Neural cell (in vitro differentiated cells): Measurements from ENCODE around the gene FCAR. TPM values are rescaled to one million over a fixed set of nuclear protein-coding genes. Genes with fewer than 3 reads are reported as not detected.

Source experiments
- H2AFZ ChIP-seq: fragments of 200-600, 300-800 bp; sonication (generic), shearing (Covaris generic); 2 replicates; pipeline ENCODE4 v1.6.0; 2014; ENCODE audit warnings: low read depth, mild to moderate bottlenecking, antibody characterized with exemption, low read length, moderate library complexity
- H3F3A ChIP-seq: fragments of 200-600 bp; shearing (Covaris generic); 2 replicates; pipeline ENCODE4 v1.6.1; 2016; ENCODE audit warnings: mild to moderate bottlenecking, moderate library complexity, mixed read lengths, antibody characterized with exemption, low read length; ENCODE audit not compliant: insufficient read depth, poor library complexity, severe bottlenecking
- H3K27ac ChIP-seq: fragments of 200-600, 300-800 bp; sonication (generic), shearing (Covaris generic); 2 replicates; pipeline ENCODE4 v1.5.1; 2014; ENCODE audit warnings: mild to moderate bottlenecking, low read length, moderate library complexity
- H3K27me3 ChIP-seq: fragments of 300-800, 200-600 bp; sonication (generic), shearing (Covaris generic); 2 replicates; pipeline ENCODE4 v1.6.0; 2014; ENCODE audit warnings: mild to moderate bottlenecking, low read depth, low read length, moderate library complexity; ENCODE audit not compliant: insufficient read depth
- H3K36me3 ChIP-seq: fragments of 300-800, 200-600 bp; sonication (generic), shearing (Covaris generic); 2 replicates; pipeline ENCODE4 v1.5.1; 2014; ENCODE audit warnings: mild to moderate bottlenecking, antibody characterized with exemption, low read length, moderate library complexity; ENCODE audit not compliant: insufficient read depth
- H3K4me2 ChIP-seq: fragments of 300-800, 200-600 bp; sonication (generic), shearing (Covaris generic); 2 replicates; pipeline ENCODE4 v1.6.0; 2014; ENCODE audit warnings: mild to moderate bottlenecking, low read length
- H3K4me3 ChIP-seq: fragments of 300-800, 200-600 bp; sonication (generic), shearing (Covaris generic); 2 replicates; pipeline ENCODE4 v1.5.1; 2014; ENCODE audit warnings: mild to moderate bottlenecking, low read length, moderate library complexity
- H3K79me2 ChIP-seq: fragments of 200-600 bp; shearing (Covaris generic); replicated peaks from 2 replicates; pipeline ENCODE4 v1.6.0; 2014; ENCODE audit warnings: mild to moderate bottlenecking, low read length, moderate library complexity; ENCODE audit not compliant: insufficient read depth
- H3K9ac ChIP-seq: fragments of 300-800, 200-600 bp; sonication (generic), shearing (Covaris generic); 2 replicates; pipeline ENCODE4 v1.6.1; 2016; ENCODE audit warnings: mild to moderate bottlenecking, low read length, mixed read lengths
- H3K9me2 ChIP-seq: fragments of 200-600 bp; shearing (Covaris generic); 2 replicates; pipeline ENCODE4 v1.6.1; 2016; ENCODE audit warnings: mild to moderate bottlenecking, low read length, mixed read lengths; ENCODE audit not compliant: insufficient read depth
- H3K9me3 ChIP-seq: fragments of 200-600, 300-800 bp; sonication (generic), shearing (Covaris generic); 2 replicates; pipeline ENCODE4 v1.6.1; 2016; ENCODE audit warnings: mild to moderate bottlenecking, mixed run types, low read length, moderate library complexity, mixed read lengths
- H4K20me1 ChIP-seq: fragments of 200-600 bp; shearing (Covaris generic); 2 replicates; pipeline ENCODE4 v1.6.1; 2016; ENCODE audit warnings: mild to moderate bottlenecking, mixed run types; ENCODE audit not compliant: insufficient read depth
- CTCF ChIP-seq: fragments of 450-650 bp; IDR thresholded peaks from 2 replicates; pipeline ENCODE4 v1.5.1; 2014; ENCODE audit warnings: antibody characterized with exemption, mild to moderate bottlenecking, moderate library complexity; ENCODE audit not compliant: poor library complexity, severe bottlenecking
- EP300 ChIP-seq: fragments of 450-650 bp; conservative IDR thresholded peaks from 2 replicates; pipeline ENCODE4 v1.6.1; 2014; ENCODE audit warnings: antibody characterized with exemption, mild to moderate bottlenecking, moderate library complexity; ENCODE audit not compliant: poor library complexity, severe bottlenecking
- EZH2 ChIP-seq: fragments of 200-600, 300-800 bp; shearing (Covaris generic), sonication (generic); IDR thresholded peaks from 2 replicates; pipeline ENCODE4 v1.6.1; 2014; ENCODE audit warnings: antibody characterized with exemption, low read length, borderline replicate concordance, mild to moderate bottlenecking; ENCODE audit not compliant: insufficient read depth, poor library complexity, severe bottlenecking
- MXI1 ChIP-seq: fragments of 450-650 bp; conservative IDR thresholded peaks from 2 replicates; pipeline ENCODE4 v1.6.1; 2014; ENCODE audit warnings: antibody characterized with exemption, mild to moderate bottlenecking; ENCODE audit not compliant: poor library complexity, severe bottlenecking
- POLR2AphosphoS5 ChIP-seq: IDR thresholded peaks from 2 replicates; pipeline ENCODE4 v1.6.1; 2012
- RAD21 ChIP-seq: fragments of 450-650 bp; conservative IDR thresholded peaks from 2 replicates; pipeline ENCODE4 v1.6.1; 2014; ENCODE audit warnings: antibody characterized with exemption, mild to moderate bottlenecking, moderate library complexity
- REST ChIP-seq: IDR thresholded peaks from 2 replicates; pipeline ENCODE4 v1.6.1; 2012; ENCODE audit warnings: borderline replicate concordance
- SMC3 ChIP-seq: fragments of 450-650 bp; conservative IDR thresholded peaks from 2 replicates; pipeline ENCODE4 v1.6.1; 2014; ENCODE audit warnings: antibody characterized with exemption, mild to moderate bottlenecking, moderate library complexity; ENCODE audit not compliant: poor library complexity
- TAF1 ChIP-seq: IDR thresholded peaks from 2 replicates; pipeline ENCODE4 v1.6.1; 2012; ENCODE audit warnings: low read depth
- polyA plus RNA-seq: library from polyadenylated mRNA; depleted of rRNA; stranded (reverse); fragments of >200 nt; gene quantifications from 2 replicates; pipeline ENCODE4 v1.2.3, GENCODE V29; 2014

FCAR gene
- polyA plus RNA-seq, 1 donor from 2014 or later: not detected

- Histone ChIP-seq H3K9me3 (no peaks in the 10 kb centered on the region), H3F3A (no peaks in the 10 kb centered on the region), H3K27ac (no peak overlapping the region), H2AFZ (no peak overlapping the region), H4K20me1 (no peaks in the 10 kb centered on the region), H3K79me2 (no peaks in the 10 kb centered on the region), H3K9ac (no peak overlapping the region), H3K36me3 (no peaks in the 10 kb centered on the region), H3K4me2 (no peak overlapping the region), H3K4me3 (no peak overlapping the region), H3K27me3 (no peaks in the 10 kb centered on the region), H3K9me2 (no peaks in the 10 kb centered on the region)
- TF ChIP-seq TAF1 (no peak), RAD21 (no peak), POLR2AphosphoS5 (no peak), SMC3 (no peak), EP300 (no peak), EZH2 (no peak), REST (no peak), CTCF (no peak), MXI1 (no peak)
Measured at GRCh38 chr19:54871696-54872095, 2.3 kb upstream of the FCAR start.

- Histone ChIP-seq H3F3A (no peaks in the 10 kb centered on the region), H3K27me3 (no peaks in the 10 kb centered on the region), H3K27ac (no peak overlapping the region), H2AFZ (no peak overlapping the region), H3K9me3 (no peaks in the 10 kb centered on the region), H3K79me2 (no peaks in the 10 kb centered on the region), H4K20me1 (no peaks in the 10 kb centered on the region), H3K4me3 (no peak overlapping the region), H3K9ac (no peak overlapping the region), H3K36me3 (no peaks in the 10 kb centered on the region), H3K4me2 (no peak overlapping the region), H3K9me2 (no peaks in the 10 kb centered on the region)
- TF ChIP-seq POLR2AphosphoS5 (no peak), MXI1 (no peak), TAF1 (no peak), RAD21 (no peak), REST (no peak), CTCF (no peak), EZH2 (no peak), SMC3 (no peak), EP300 (no peak)
Measured at GRCh38 chr19:54875506-54875905, 1.5 kb downstream of the FCAR start.
